ENCODE results near the gene MOGAT2.
"Not testable (repeated sequence)": the region's sequence is repeated elsewhere in the genome, so short reads cannot be mapped to it uniquely, and the experiment has no call there.

GRCh38 chr11:75754933-75755332, 37.3 kb downstream of the MOGAT2 start:
- not testable (repeated sequence) for TF ChIP-seq POLR2A (IDR thresholded peaks at IDR 0.05; ENCODE audit: borderline replicate concordance, extremely low read depth, insufficient read depth, insufficient read length); CTCF (IDR thresholded peaks at IDR 0.05 in 2 of 3, conservative IDR thresholded peaks at IDR 0.05 in 1 of 3; ENCODE audit: borderline replicate concordance in 1 of 3, insufficient read depth in 1 of 3, low read depth in 2 of 3, low read length in 2 of 3); YY1 (IDR thresholded peaks at IDR 0.05; ENCODE audit: extremely low read depth, insufficient replicate concordance, low read depth, low read length); CEBPB (IDR thresholded peaks at IDR 0.05; ENCODE audit: low read depth); JUND (IDR thresholded peaks at IDR 0.05); ZNF274 (IDR thresholded peaks at IDR 0.05; ENCODE audit: low read depth, low read length); SIN3A (IDR thresholded peaks at IDR 0.05; ENCODE audit: low read depth); SP1 (IDR thresholded peaks at IDR 0.05; ENCODE audit: low read depth); POLR2AphosphoS5 (IDR thresholded peaks at IDR 0.05; ENCODE audit: low read depth, low read length); FOSL1 (IDR thresholded peaks at IDR 0.05; ENCODE audit: low read depth); REST (IDR thresholded peaks at IDR 0.05; ENCODE audit: low read depth)
